ENCODE results near the gene ATP10A. TPM values are rescaled to one million over a fixed set of nuclear protein-coding genes. Genes with fewer than 3 reads are reported as not detected.

Gene ATP10A
- total RNA-seq, 1 donor from 2014 or later, result 6.8 TPM

GRCh38 chr15:25825207-25825606, 37.9 kb downstream of the ATP10A start:
- no peak overlapping the region for H3K4me3 Mint-ChIP-seq
- H3K27ac Mint-ChIP-seq (ENCODE audit: unreplicated experiment), result no peak overlapping the region
- peaks cover 5% of the 10 kb centered on the region for H3K9me3 Mint-ChIP-seq
- TF ChIP-seq CTCF (conservative IDR thresholded peaks at IDR 0.05), result no peak
- H3K27me3 Mint-ChIP-seq (ENCODE audit: low read depth), result no peaks in the 10 kb centered on the region
- DNase-seq (ENCODE audit: low read depth, low spot score), result no peak
- H3K36me3 Mint-ChIP-seq (ENCODE audit: low read depth), result peaks cover 5% of the 10 kb centered on the region
- no peaks in the 10 kb centered on the region for H3K4me1 Mint-ChIP-seq

GRCh38 chr15:25824618-25825017, 38.5 kb downstream of the ATP10A start:
- H3K4me3 Mint-ChIP-seq, result no peak overlapping the region
- peaks cover 5% of the 10 kb centered on the region for H3K9me3 Mint-ChIP-seq
- TF ChIP-seq CTCF (conservative IDR thresholded peaks at IDR 0.05), result no peak
- no peak for DNase-seq (ENCODE audit: low read depth, low spot score)
- no peak overlapping the region for H3K27ac Mint-ChIP-seq (ENCODE audit: unreplicated experiment)
- no peaks in the 10 kb centered on the region for H3K4me1 Mint-ChIP-seq
- no peaks in the 10 kb centered on the region for H3K27me3 Mint-ChIP-seq (ENCODE audit: low read depth)
- peaks cover 5% of the 10 kb centered on the region for H3K36me3 Mint-ChIP-seq (ENCODE audit: low read depth)

GRCh38 chr15:25812845-25813244, 50.3 kb downstream of the ATP10A start:
- Mint-ChIP-seq H3K4me1 (peaks cover 36% of the 10 kb centered on the region), H3K27me3 (ENCODE audit: low read depth) (no peaks in the 10 kb centered on the region), H3K9me3 (no peaks in the 10 kb centered on the region), H3K27ac (ENCODE audit: unreplicated experiment) (no peak overlapping the region), H3K4me3 (no peak overlapping the region), H3K36me3 (ENCODE audit: low read depth) (no peaks in the 10 kb centered on the region)
- DNase-seq (ENCODE audit: low read depth, low spot score), result no peak
- no peak for TF ChIP-seq CTCF (conservative IDR thresholded peaks at IDR 0.05)

GRCh38 chr15:25812073-25812472, 51.1 kb downstream of the ATP10A start:
- TF ChIP-seq CTCF (conservative IDR thresholded peaks at IDR 0.05), result no peak
- no peak overlapping the region for H3K4me3 Mint-ChIP-seq
- no peaks in the 10 kb centered on the region for H3K27me3 Mint-ChIP-seq (ENCODE audit: low read depth)
- H3K4me1 Mint-ChIP-seq, result peaks cover 34% of the 10 kb centered on the region
- H3K27ac Mint-ChIP-seq (ENCODE audit: unreplicated experiment), result no peak overlapping the region
- no peaks in the 10 kb centered on the region for H3K9me3 Mint-ChIP-seq
- DNase-seq (ENCODE audit: low read depth, low spot score), result no peak
- no peaks in the 10 kb centered on the region for H3K36me3 Mint-ChIP-seq (ENCODE audit: low read depth)

GRCh38 chr15:25811481-25811906, 51.6 kb downstream of the ATP10A start:
- DNase-seq (ENCODE audit: low read depth, low spot score), result no peak
- Mint-ChIP-seq H3K4me1 (peaks cover 38% of the 10 kb centered on the region), H3K27ac (ENCODE audit: unreplicated experiment) (no peak overlapping the region), H3K9me3 (no peaks in the 10 kb centered on the region), H3K36me3 (ENCODE audit: low read depth) (no peaks in the 10 kb centered on the region), H3K4me3 (no peak overlapping the region), H3K27me3 (ENCODE audit: low read depth) (no peaks in the 10 kb centered on the region)
- no peak for TF ChIP-seq CTCF (conservative IDR thresholded peaks at IDR 0.05)

GRCh38 chr15:25810631-25811091, 52.5 kb downstream of the ATP10A start:
- peak; percentile 9 for DNase-seq (ENCODE audit: low read depth, low spot score)
- Mint-ChIP-seq H3K9me3 (no peaks in the 10 kb centered on the region), H3K36me3 (ENCODE audit: low read depth) (no peaks in the 10 kb centered on the region), H3K27me3 (ENCODE audit: low read depth) (no peaks in the 10 kb centered on the region), H3K27ac (ENCODE audit: unreplicated experiment) (peak overlapping the region; percentile 85), H3K4me1 (peaks cover 38% of the 10 kb centered on the region), H3K4me3 (peak overlapping the region; percentile 65)
- no peak for TF ChIP-seq CTCF (conservative IDR thresholded peaks at IDR 0.05)

All from neural crest cell (in vitro differentiated cells).